Keratinocyte (primary cell): ENCODE measurements around the gene PIGBOS1. TPM values are rescaled to one million over a fixed set of nuclear protein-coding genes. Genes with fewer than 3 reads are reported as not detected.
"Not testable (repeated sequence)": the region's sequence is repeated elsewhere in the genome, so short reads cannot be mapped to it uniquely, and the experiment has no call there.

Experiments used
- DNase-seq: peaks from one replicate; pipeline ENCODE4 v3.0.0-alpha.2; 2011; ENCODE audit warnings: low read depth, missing footprints, low spot score
- FAIRE-seq: peaks from 2 replicates; lab custom pipeline; 2011; peaks lifted over from hg19 to GRCh38; lab: Jason Lieb, UNC
- H2AFZ ChIP-seq: 2 replicates; pipeline ENCODE4 v1.6.0; 2012; ENCODE audit warnings: low read length, control low read depth, inconsistent platforms; ENCODE audit not compliant: control insufficient read depth
- H3K27ac ChIP-seq: 2 replicates; pipeline ENCODE4 v1.5.1; 2011; ENCODE audit warnings: low read length; ENCODE audit not compliant: control insufficient read depth, insufficient read depth
- H3K27me3 ChIP-seq: 3 replicates; pipeline ENCODE4 v1.6.0; 2011; ENCODE audit warnings: low read length; ENCODE audit not compliant: control insufficient read depth, insufficient read depth; ENCODE audit errors: extremely low read depth
- H3K36me3 ChIP-seq, 2 experiments: 2 replicates in 1 of 2; 3 replicates in 1 of 2; pipeline ENCODE4 v1.5.1; 2011; ENCODE audit warnings: low read length in 2 of 2, mild to moderate bottlenecking in 1 of 2; ENCODE audit not compliant: control insufficient read depth in 2 of 2, insufficient read depth in 2 of 2; ENCODE audit errors: extremely low read depth in 1 of 2
- H3K4me1 ChIP-seq: 3 replicates; pipeline ENCODE4 v1.5.1; 2011; ENCODE audit warnings: low read length; ENCODE audit not compliant: control insufficient read depth, insufficient read depth; ENCODE audit errors: extremely low read depth
- H3K4me2 ChIP-seq: 3 replicates; pipeline ENCODE4 v1.6.0; 2011; ENCODE audit warnings: low read depth, low read length; ENCODE audit not compliant: control insufficient read depth, insufficient read depth; ENCODE audit errors: extremely low read depth
- H3K4me3 ChIP-seq, 3 experiments: fragments of 200-600 bp in 1 of 3; sonication (generic) in 1 of 3; 2 replicates in 2 of 3; 3 replicates in 1 of 3; pipeline ENCODE4 v1.5.1; 2011 to 2016; ENCODE audit warnings: low read length in 3 of 3, mild to moderate bottlenecking in 3 of 3, control low read depth in 2 of 3, inconsistent platforms in 1 of 3, low read depth in 1 of 3, mixed read lengths in 1 of 3, mixed run types in 1 of 3, moderate library complexity in 1 of 3; ENCODE audit not compliant: control insufficient read depth in 2 of 3, insufficient read depth in 2 of 3; ENCODE audit errors: extremely low read depth in 1 of 3
- H3K79me2 ChIP-seq: 2 replicates; pipeline ENCODE4 v1.6.0; 2012; ENCODE audit warnings: low read length; ENCODE audit not compliant: control insufficient read depth, insufficient read depth
- H3K9ac ChIP-seq: 3 replicates; pipeline ENCODE4 v1.6.0; 2011; ENCODE audit warnings: low read length; ENCODE audit not compliant: control insufficient read depth, insufficient read depth; ENCODE audit errors: extremely low read depth
- H3K9me1 ChIP-seq: 3 replicates; pipeline ENCODE4 v1.6.0; 2011; ENCODE audit warnings: low read length; ENCODE audit not compliant: control insufficient read depth, insufficient read depth; ENCODE audit errors: extremely low read depth
- H3K9me3 ChIP-seq: 2 replicates; pipeline ENCODE4 v1.5.1; 2012; ENCODE audit warnings: low read depth, low read length; ENCODE audit not compliant: control insufficient read depth
- H4K20me1 ChIP-seq: 3 replicates; pipeline ENCODE4 v1.6.0; 2011; ENCODE audit warnings: low read length; ENCODE audit not compliant: control insufficient read depth, insufficient read depth; ENCODE audit errors: extremely low read depth
- EZH2 ChIP-seq: IDR thresholded peaks from one replicate; pipeline ENCODE4 v1.6.1; 2012; ENCODE audit warnings: inconsistent platforms, mild to moderate bottlenecking, low read length, moderate library complexity
- dilution Hi-C: fragments of 300-500 bp; cut with MboI; formaldehyde crosslinking; loops from one replicate; pipeline ENCODE4 v1.7.0; 2020; ENCODE audit warnings: low sequenced_read_pairs; ENCODE audit not compliant: extremely low pct_ligation_motif_present
- polyA plus RNA-seq, 5 experiments: library from polyadenylated mRNA; depleted of rRNA in 3 of 5; stranded (reverse) in 3 of 5; stranded (forward) in 1 of 5; unstranded in 1 of 5; fragments of >200 nt; gene quantifications; 1 replicate in 1 of 5; 2 replicates in 3 of 5; 3 replicates in 1 of 5; pipeline versions ENCODE4 v1.2.1 to v1.2.3, GENCODE V29; 2011 to 2012; ENCODE audit warnings: missing spikeins in 2 of 5, low read depth in 1 of 5, low replicate concordance in 1 of 5
- TF ChIP-seq, protein P1 (sequence below), 3 experiments: IDR thresholded peaks in 1 of 3; conservative IDR thresholded peaks in 1 of 3; optimal IDR thresholded peaks in 1 of 3; 2 replicates in 2 of 3; 3 replicates in 1 of 3; pipeline versions ENCODE3 to v1.5.1; 2011; ENCODE audit warnings: low read length in 3 of 3, mild to moderate bottlenecking in 3 of 3, moderate library complexity in 2 of 3, control low read depth in 1 of 3, inconsistent platforms in 1 of 3; ENCODE audit not compliant: insufficient read depth in 2 of 3; ENCODE audit errors: extremely low read depth in 1 of 3

Gene PIGBOS1
- polyA plus RNA-seq, 1 donor (not counting 4 experiments of a cell fraction or from before 2014, with no cell fraction given), result 8.6 TPM

DNA sequence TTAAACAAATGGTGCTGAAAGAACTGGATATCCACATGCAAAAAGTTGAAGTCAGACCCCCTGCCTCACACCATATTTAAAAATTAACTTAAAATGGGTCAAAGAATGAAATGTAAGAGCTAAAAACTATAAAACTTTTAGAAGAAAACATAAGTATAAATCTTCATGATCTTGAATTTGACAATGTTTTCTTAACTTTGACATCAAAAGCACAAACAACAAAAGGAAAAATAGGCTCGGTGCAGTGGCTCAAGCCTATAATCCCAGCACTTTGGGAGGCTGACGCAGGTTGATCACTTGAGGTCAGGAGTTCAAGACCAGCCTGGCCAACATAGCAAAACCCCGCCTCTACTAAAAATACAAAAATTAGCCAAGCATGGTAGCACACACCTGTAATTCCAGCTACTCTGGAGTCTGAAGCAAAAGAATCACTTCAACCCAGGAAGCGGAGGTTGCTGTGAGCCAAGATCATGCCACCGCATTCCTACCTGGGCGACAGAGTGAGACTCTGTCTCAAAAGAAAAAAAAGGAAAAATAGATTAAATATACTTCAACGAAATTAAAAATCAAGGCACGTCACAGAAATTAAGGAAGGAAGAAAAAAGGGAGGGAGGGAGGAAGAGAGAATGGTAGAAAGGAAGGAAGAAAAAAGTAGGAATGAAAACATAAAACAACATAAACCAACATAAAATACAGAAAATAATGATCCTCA, 30.8 kb downstream of the PIGBOS1 start:
- H3K79me2 ChIP-seq, result no peaks in the 10 kb centered on the region
- dilution Hi-C loops, result no loop called here
- no peaks in the 10 kb centered on the region for H3K27me3 ChIP-seq
- no peak overlapping the region for H3K9ac ChIP-seq
- TF ChIP-seq, protein P1, sequence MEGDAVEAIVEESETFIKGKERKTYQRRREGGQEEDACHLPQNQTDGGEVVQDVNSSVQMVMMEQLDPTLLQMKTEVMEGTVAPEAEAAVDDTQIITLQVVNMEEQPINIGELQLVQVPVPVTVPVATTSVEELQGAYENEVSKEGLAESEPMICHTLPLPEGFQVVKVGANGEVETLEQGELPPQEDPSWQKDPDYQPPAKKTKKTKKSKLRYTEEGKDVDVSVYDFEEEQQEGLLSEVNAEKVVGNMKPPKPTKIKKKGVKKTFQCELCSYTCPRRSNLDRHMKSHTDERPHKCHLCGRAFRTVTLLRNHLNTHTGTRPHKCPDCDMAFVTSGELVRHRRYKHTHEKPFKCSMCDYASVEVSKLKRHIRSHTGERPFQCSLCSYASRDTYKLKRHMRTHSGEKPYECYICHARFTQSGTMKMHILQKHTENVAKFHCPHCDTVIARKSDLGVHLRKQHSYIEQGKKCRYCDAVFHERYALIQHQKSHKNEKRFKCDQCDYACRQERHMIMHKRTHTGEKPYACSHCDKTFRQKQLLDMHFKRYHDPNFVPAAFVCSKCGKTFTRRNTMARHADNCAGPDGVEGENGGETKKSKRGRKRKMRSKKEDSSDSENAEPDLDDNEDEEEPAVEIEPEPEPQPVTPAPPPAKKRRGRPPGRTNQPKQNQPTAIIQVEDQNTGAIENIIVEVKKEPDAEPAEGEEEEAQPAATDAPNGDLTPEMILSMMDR (optimal IDR thresholded peaks at IDR 0.05 in 1 of 3, IDR thresholded peaks at IDR 0.05 in 1 of 3, conservative IDR thresholded peaks at IDR 0.05 in 1 of 3; ENCODE audit: extremely low read depth in 1 of 3, insufficient read depth in 2 of 3, low read length in 3 of 3), result no peak
- TF ChIP-seq EZH2, result no peak
- H3K9me3 ChIP-seq, result no peaks in the 10 kb centered on the region
- H3K4me3 ChIP-seq, result peak overlapping the region in 1 of 3 experiments; percentile 83
- DNase-seq (no peak), FAIRE-seq (no peak)
- no peaks in the 10 kb centered on the region for H3K9me1 ChIP-seq
- H3K4me2 ChIP-seq, result no peak overlapping the region
- H3K36me3 ChIP-seq, result no peaks in the 10 kb centered on the region
- peaks cover 4% of the 10 kb centered on the region for H3K4me1 ChIP-seq
- no peak overlapping the region for H2AFZ ChIP-seq
- no peak overlapping the region for H3K27ac ChIP-seq
- H4K20me1 ChIP-seq, result no peaks in the 10 kb centered on the region

DNA sequence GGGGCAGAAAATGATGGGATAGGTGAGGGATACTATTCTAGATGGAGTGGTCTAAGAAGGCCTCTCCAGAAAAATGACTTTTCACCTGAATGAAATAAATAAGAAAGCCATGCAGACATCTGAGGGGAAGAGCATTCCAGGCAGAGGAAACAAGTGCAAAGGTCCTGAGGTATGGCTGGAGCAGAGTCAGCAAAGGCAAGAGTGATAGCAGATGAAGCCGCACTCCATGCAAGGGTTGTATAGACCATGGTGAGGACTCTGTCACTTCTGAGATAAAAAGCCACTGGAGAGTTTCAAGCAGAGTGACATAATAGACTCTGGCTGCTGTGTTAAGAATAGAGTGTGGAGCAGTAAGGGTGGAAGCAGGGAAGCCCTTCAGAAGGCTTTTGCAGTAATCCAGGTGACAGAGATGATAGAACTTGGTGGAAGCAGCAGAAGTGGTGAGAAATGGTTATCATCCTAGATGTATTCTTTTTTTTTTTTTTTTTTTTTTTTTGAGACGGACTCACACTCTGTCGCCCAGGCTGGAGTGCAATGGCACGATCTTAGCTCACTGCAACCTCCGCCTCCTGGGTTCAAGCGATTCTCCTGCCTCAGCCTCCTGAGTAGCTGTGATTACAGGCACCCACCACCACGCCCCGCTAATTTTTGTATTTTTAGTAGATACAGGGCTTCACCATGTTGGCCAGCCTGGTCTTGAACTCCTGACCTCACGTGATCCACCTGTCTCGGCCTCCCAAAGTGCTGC, 32.3 kb downstream of the PIGBOS1 start:
- H3K4me3 ChIP-seq, H2AFZ ChIP-seq, dilution Hi-C loops, H3K79me2 ChIP-seq, H3K9me1 ChIP-seq, H3K27ac ChIP-seq, FAIRE-seq, H3K27me3 ChIP-seq, H3K9ac ChIP-seq, DNase-seq, H3K4me2 ChIP-seq, H4K20me1 ChIP-seq, H3K9me3 ChIP-seq, H3K36me3 ChIP-seq: not testable (repeated sequence)
- H3K4me1 ChIP-seq, result peaks cover 16% of the 10 kb centered on the region
